ENCODE measurements around the gene HINT3.

- TF ChIP-seq POLR2A (IDR thresholded peaks at IDR 0.05) (no peak), CTCF (IDR thresholded peaks at IDR 0.05) (no peak)
Observed at GRCh38 chr6:125962900-125963497, 6.4 kb downstream of the HINT3 start.

All from suprapubic skin (tissue), 3 donors.